Measurements from ENCODE around the gene EPS8L2.
"Not testable (repeated sequence)": the region's sequence is repeated elsewhere in the genome, so short reads cannot be mapped to it uniquely, and the experiment has no call there.

Gene EPS8L2

GRCh38 chr11:688681-689080 is 17.4 kb upstream of the EPS8L2 start:
- TF ChIP-seq CTCF (IDR thresholded peaks at IDR 0.05; ENCODE audit: extremely low read depth, insufficient read depth, missing control alignments) = no peak
- in situ Hi-C loops (cut with MboI; ENCODE audit: low pct_unique_long_range_greater_than_20kb, low sequenced_read_pairs, unreplicated experiment) = no loop called here
- no peak for DNase-seq (ENCODE audit: low spot score)

GRCh38 chr11:689625-690024 is 16.4 kb upstream of the EPS8L2 start:
- in situ Hi-C loops (cut with MboI; ENCODE audit: low pct_unique_long_range_greater_than_20kb, low sequenced_read_pairs, unreplicated experiment) = no loop called here
- no peak for DNase-seq (ENCODE audit: low spot score)
- no peak for TF ChIP-seq CTCF (IDR thresholded peaks at IDR 0.05; ENCODE audit: extremely low read depth, insufficient read depth, missing control alignments)

GRCh38 chr11:690244-690643 is 15.8 kb upstream of the EPS8L2 start:
- in situ Hi-C loops (cut with MboI; ENCODE audit: low pct_unique_long_range_greater_than_20kb, low sequenced_read_pairs, unreplicated experiment); DNase-seq (ENCODE audit: low spot score): not testable (repeated sequence)

- no peak for DNase-seq (ENCODE audit: low spot score)
- in situ Hi-C loops (cut with MboI; ENCODE audit: low pct_unique_long_range_greater_than_20kb, low sequenced_read_pairs, unreplicated experiment) = no loop called here
- no peak for TF ChIP-seq CTCF (IDR thresholded peaks at IDR 0.05; ENCODE audit: extremely low read depth, insufficient read depth, missing control alignments)
Measured at GRCh38 chr11:690738-691633, 15.0 kb upstream of the EPS8L2 start.

GRCh38 chr11:691710-692590 is 14.1 kb upstream of the EPS8L2 start:
- in situ Hi-C loops (cut with MboI; ENCODE audit: low pct_unique_long_range_greater_than_20kb, low sequenced_read_pairs, unreplicated experiment) = no loop called here
- no peak for TF ChIP-seq CTCF (IDR thresholded peaks at IDR 0.05; ENCODE audit: extremely low read depth, insufficient read depth, missing control alignments)

GRCh38 chr11:692824-693414 is 13.1 kb upstream of the EPS8L2 start:
- no peak for DNase-seq (ENCODE audit: low spot score)
- in situ Hi-C loops (cut with MboI; ENCODE audit: low pct_unique_long_range_greater_than_20kb, low sequenced_read_pairs, unreplicated experiment) = no loop called here
- no peak for TF ChIP-seq CTCF (IDR thresholded peaks at IDR 0.05; ENCODE audit: extremely low read depth, insufficient read depth, missing control alignments)

More at GRCh38 chr11:691710-692590, 14.1 kb upstream of the EPS8L2 start:
- DNase-seq (ENCODE audit: low spot score) = no peak
